ENCODE results near the gene IGSF6.

DNA sequence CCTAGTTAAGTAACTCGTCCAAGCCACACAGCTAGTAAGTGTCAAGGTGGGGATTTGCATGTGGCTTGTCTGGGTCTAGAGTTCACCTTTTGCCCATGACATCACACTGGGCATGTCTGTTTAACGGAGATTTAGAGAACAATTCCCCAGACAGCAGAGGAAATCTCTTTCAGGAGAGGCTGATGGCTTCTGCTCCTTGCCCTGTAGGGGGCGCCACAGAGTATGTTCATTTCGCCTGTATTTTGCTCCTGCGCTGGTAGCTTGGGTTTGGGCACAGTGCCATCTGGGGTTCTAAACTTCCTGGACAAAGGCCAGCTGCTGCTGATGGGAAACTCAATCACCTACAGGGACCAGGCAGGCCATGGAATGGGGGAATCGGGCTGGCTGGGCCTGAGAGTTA lies 31.8 kb upstream of the IGSF6 start:
- TF ChIP-seq, protein P1, sequence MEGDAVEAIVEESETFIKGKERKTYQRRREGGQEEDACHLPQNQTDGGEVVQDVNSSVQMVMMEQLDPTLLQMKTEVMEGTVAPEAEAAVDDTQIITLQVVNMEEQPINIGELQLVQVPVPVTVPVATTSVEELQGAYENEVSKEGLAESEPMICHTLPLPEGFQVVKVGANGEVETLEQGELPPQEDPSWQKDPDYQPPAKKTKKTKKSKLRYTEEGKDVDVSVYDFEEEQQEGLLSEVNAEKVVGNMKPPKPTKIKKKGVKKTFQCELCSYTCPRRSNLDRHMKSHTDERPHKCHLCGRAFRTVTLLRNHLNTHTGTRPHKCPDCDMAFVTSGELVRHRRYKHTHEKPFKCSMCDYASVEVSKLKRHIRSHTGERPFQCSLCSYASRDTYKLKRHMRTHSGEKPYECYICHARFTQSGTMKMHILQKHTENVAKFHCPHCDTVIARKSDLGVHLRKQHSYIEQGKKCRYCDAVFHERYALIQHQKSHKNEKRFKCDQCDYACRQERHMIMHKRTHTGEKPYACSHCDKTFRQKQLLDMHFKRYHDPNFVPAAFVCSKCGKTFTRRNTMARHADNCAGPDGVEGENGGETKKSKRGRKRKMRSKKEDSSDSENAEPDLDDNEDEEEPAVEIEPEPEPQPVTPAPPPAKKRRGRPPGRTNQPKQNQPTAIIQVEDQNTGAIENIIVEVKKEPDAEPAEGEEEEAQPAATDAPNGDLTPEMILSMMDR (IDR thresholded peaks at IDR 0.05; ENCODE audit: low read depth, low read length): peak; percentile 68
- TF ChIP-seq EZH2phosphoT487 (IDR thresholded peaks at IDR 0.05; ENCODE audit: low read depth): no peak

All from OCI-LY3 (cell line).